IMR-90 (cell line): ENCODE measurements around the gene GGPS1. TPM values are rescaled to one million over a fixed set of nuclear protein-coding genes. Genes with fewer than 3 reads are reported as not detected.

ENCODE experiments used
- ATAC-seq: fragments of 200-7000 bp; cut with Tn5 transposase; 2 replicates; pipeline ENCODE4 v1.9.1; 2020; ENCODE audit warnings: low read depth, mild to moderate bottlenecking, moderate library complexity
- BruUV-seq: library from RNA; stranded (reverse); fragments of 400-500 nt; replicated peaks from 2 replicates; lab custom pipeline; 2021; lab: Mats Ljungman, UMichigan
- CTCF ChIA-PET: fragments of 300-600 bp; formaldehyde crosslinking; extraction: SDS; loops from one replicate; lab custom pipeline; 2021; ENCODE audit warnings: antibody characterized with exemption; lab: Yijun Ruan, JAX
- POLR2A ChIA-PET: fragments of 300-600 bp; sonication (Branson Sonifier 250); formaldehyde crosslinking; loops from one replicate; lab custom pipeline; 2022; ENCODE audit warnings: antibody characterized with exemption; ENCODE audit not compliant: unreplicated experiment; lab: Charles Lee
- DNase-seq: peaks from one replicate; pipeline ENCODE4 v3.0.0; 2013
- H2AFZ ChIP-seq: replicated peaks from 2 replicates; pipeline ENCODE3; 2013; ENCODE audit warnings: low read length, mild to moderate bottlenecking; ENCODE audit not compliant: poor library complexity
- H2AK5ac ChIP-seq: 2 replicates; pipeline ENCODE4 v1.6.1; 2013; ENCODE audit warnings: low read depth, low read length, inconsistent platforms
- H2AK9ac ChIP-seq: replicated peaks from 2 replicates; pipeline ENCODE3; 2013; ENCODE audit warnings: mild to moderate bottlenecking, low read depth, low read length, moderate library complexity; ENCODE audit not compliant: poor library complexity
- H2BK120ac ChIP-seq: 2 replicates; pipeline ENCODE4 v1.6.1; 2013; ENCODE audit warnings: low read depth, low read length, inconsistent platforms
- H2BK15ac ChIP-seq: 3 replicates; pipeline ENCODE4 v1.6.1; 2013; ENCODE audit warnings: low read depth, low read length, inconsistent platforms
- H2BK20ac ChIP-seq: 2 replicates; pipeline ENCODE4 v1.6.1; 2013; ENCODE audit warnings: low read depth, mild to moderate bottlenecking, inconsistent platforms, low read length, moderate library complexity
- H2BK5ac ChIP-seq: 2 replicates; pipeline ENCODE4 v1.6.1; 2013; ENCODE audit warnings: mild to moderate bottlenecking, low read depth, low read length, inconsistent platforms; ENCODE audit not compliant: poor library complexity, severe bottlenecking
- H3K14ac ChIP-seq: replicated peaks from 2 replicates; pipeline ENCODE4 v1.6.1; 2013; ENCODE audit warnings: low read depth, low read length, inconsistent platforms
- H3K18ac ChIP-seq: 2 replicates; pipeline ENCODE4 v1.6.1; 2013; ENCODE audit warnings: low read depth, low read length, control low read depth
- H3K23ac ChIP-seq: 2 replicates; pipeline ENCODE4 v1.6.1; 2013; ENCODE audit warnings: low read depth, low read length, inconsistent platforms
- H3K27ac ChIP-seq: 2 replicates; pipeline ENCODE4 v1.5.1; 2013; ENCODE audit warnings: mild to moderate bottlenecking, control low read depth, low read length; ENCODE audit not compliant: insufficient read depth
- H3K27me3 ChIP-seq: 2 replicates; pipeline ENCODE4 v1.6.1; 2013; ENCODE audit warnings: low read length; ENCODE audit not compliant: control insufficient read depth, insufficient read depth
- H3K36me3 ChIP-seq: 2 replicates; pipeline ENCODE4 v1.6.1; 2013; ENCODE audit warnings: low read length, mixed read lengths; ENCODE audit not compliant: control insufficient read depth, insufficient read depth
- H3K4ac ChIP-seq: 2 replicates; pipeline ENCODE4 v1.6.1; 2013; ENCODE audit warnings: low read depth, low read length, inconsistent platforms
- H3K4me1 ChIP-seq: 2 replicates; pipeline ENCODE4 v1.6.1; 2013; ENCODE audit warnings: low read length, mixed read lengths; ENCODE audit not compliant: control insufficient read depth, insufficient read depth
- H3K4me2 ChIP-seq: 2 replicates; pipeline ENCODE4 v1.6.1; 2013; ENCODE audit warnings: low read depth, mild to moderate bottlenecking, control low read depth, low read length, moderate library complexity
- H3K4me3 ChIP-seq: 2 replicates; pipeline ENCODE4 v1.5.1; 2013; ENCODE audit warnings: low read depth, mild to moderate bottlenecking, control low read depth, low read length, moderate library complexity; ENCODE audit not compliant: insufficient read depth
- H3K56ac ChIP-seq: 2 replicates; pipeline ENCODE4 v1.6.1; 2013; ENCODE audit warnings: low read length, inconsistent platforms; ENCODE audit not compliant: insufficient read depth; ENCODE audit errors: extremely low read depth
- H3K79me1 ChIP-seq, 2 experiments: 2 replicates each; pipeline ENCODE4 v1.6.1; 2013; ENCODE audit warnings: low read length in 2 of 2, inconsistent platforms in 1 of 2, low read depth in 1 of 2
- H3K9ac ChIP-seq: 2 replicates; pipeline ENCODE4 v1.6.1; 2013; ENCODE audit warnings: low read depth, low read length, control low read depth
- H3K9me1 ChIP-seq: 2 replicates; pipeline ENCODE4 v1.6.1; 2013; ENCODE audit warnings: low read length, inconsistent platforms; ENCODE audit not compliant: insufficient read depth
- H3K9me3 ChIP-seq: 2 replicates; pipeline ENCODE4 v1.6.1; 2013; ENCODE audit warnings: low read length; ENCODE audit not compliant: control insufficient read depth, insufficient read depth
- H4K20me1 ChIP-seq: 2 replicates; pipeline ENCODE4 v1.6.1; 2013; ENCODE audit warnings: low read length, inconsistent platforms; ENCODE audit not compliant: insufficient read depth
- H4K5ac ChIP-seq: 2 replicates; pipeline ENCODE4 v1.6.1; 2013; ENCODE audit warnings: mild to moderate bottlenecking, low read depth, low read length, control low read depth
- H4K8ac ChIP-seq, 2 experiments: 2 replicates each; pipeline ENCODE4 v1.6.1; 2013; ENCODE audit warnings: low read depth in 2 of 2, low read length in 2 of 2, control low read depth in 1 of 2, inconsistent platforms in 1 of 2
- H4K91ac ChIP-seq: 2 replicates; pipeline ENCODE4 v1.6.1; 2013; ENCODE audit warnings: low read depth, low read length, inconsistent platforms; ENCODE audit not compliant: insufficient read depth
- SMC3 ChIP-seq: fragments of 150-350 bp; IDR thresholded peaks from 2 replicates; pipeline ENCODE4 v1.6.1; 2016; ENCODE audit warnings: low read depth, mild to moderate bottlenecking, antibody characterized with exemption, low read length, moderate library complexity
- WGBS, 2 experiments: methylation state at CpG; one replicate each; pipeline versions ENCODE4 v1.1.5 to v1.1.7; 2013; ENCODE audit warnings: missing lambda C conversion rate in 2 of 2; ENCODE audit not compliant: insufficient read length in 1 of 2; ENCODE audit errors: extremely low coverage in 2 of 2; 5-methylcytosine and 5-hydroxymethylcytosine counted together
- dilution Hi-C: fragments of 300-500 bp; cut with HindIII; formaldehyde crosslinking; loops from one replicate; pipeline ENCODE4 v1.14.3; 2018; ENCODE audit warnings: low sequenced_read_pairs; ENCODE audit not compliant: unreplicated experiment
- in situ Hi-C: fragments of 300-500 bp; cut with MboI; formaldehyde crosslinking; loops from 3 replicates; pipeline ENCODE4 v1.14.3; 2019; ENCODE audit warnings: low sequenced_read_pairs, inconsistent platforms, mixed read lengths
- intact Hi-C: fragments of 100-400 bp; cut with micrococcal nuclease; formaldehyde crosslinking; loops from 2 replicates; pipeline ENCODE4 v1.10.0; 2022
- polyA plus RNA-seq, 3 experiments: library from polyadenylated mRNA; depleted of rRNA; stranded (reverse); fragments of >200 nt; gene quantifications; 2 replicates each; pipeline ENCODE4 v1.2.3, GENCODE V29; 2012; ENCODE audit warnings: low replicate concordance in 1 of 3
- total RNA-seq: library from RNA; depleted of rRNA; stranded (reverse); fragments of >200 nt; gene quantifications from 2 replicates; pipeline ENCODE4 v1.2.3, GENCODE V29; 2012

Gene GGPS1
- total and polyA plus RNA-seq, 2 of the 4 experiments (the other 2 are of a cell fraction), result 16.4 to 21.5 TPM

DNA sequence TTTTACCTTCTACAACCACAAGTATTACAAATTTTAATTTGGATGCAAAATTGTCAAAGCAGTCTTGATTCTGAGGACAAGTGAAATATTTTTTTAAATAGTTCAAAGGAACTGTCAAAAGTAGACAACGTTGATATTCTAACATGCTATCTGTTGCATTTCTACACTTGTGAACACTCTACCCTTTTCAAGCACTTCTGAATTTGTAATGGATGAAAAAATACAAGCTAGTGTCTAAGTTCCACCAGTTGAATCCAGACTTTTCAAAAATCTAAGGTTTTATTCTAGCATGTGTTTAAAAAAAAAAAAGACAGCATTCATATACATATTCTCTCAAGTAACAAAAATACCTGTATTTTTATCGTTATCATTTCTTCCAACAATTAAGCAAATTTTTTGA, 2.5 kb upstream of the GGPS1 start:
- Histone ChIP-seq H2BK20ac (no peak overlapping the region), H3K23ac (peak overlapping the region; percentile 59; the same call in 1 of the 2 replicates), H3K9me3 (no peaks in the 10 kb centered on the region), H3K79me1 (peaks cover 0 to 37% of the 10 kb centered on the region in 2 experiments; a peak in 3 of 4 replicates), H3K18ac (no peak overlapping the region), H2BK5ac (no peak overlapping the region), H3K14ac (no peak overlapping the region), H3K4me1 (no peaks in the 10 kb centered on the region), H4K5ac (no peak overlapping the region), H3K27me3 (no peaks in the 10 kb centered on the region), H3K4ac (no peak overlapping the region), H2AFZ (no peak overlapping the region), H3K4me3 (no peak overlapping the region), H4K20me1 (peaks cover 64% of the 10 kb centered on the region), H4K8ac (no peak overlapping the region), H3K56ac (no peak overlapping the region; the same call in 1 of the 2 replicates), H3K27ac (no peak overlapping the region), H2BK15ac (no peak overlapping the region), H3K4me2 (peak overlapping the region; percentile 70), H2AK5ac (no peak overlapping the region), H3K9ac (no peak overlapping the region), H3K36me3 (peaks cover 1% of the 10 kb centered on the region; the same call in 1 of the 2 replicates), H2BK120ac (no peak overlapping the region), H4K91ac (no peak overlapping the region), H3K9me1 (no peaks in the 10 kb centered on the region), H2AK9ac (no peak overlapping the region)
- intact Hi-C loops (no loop called here), dilution Hi-C loops (no loop called here), in situ Hi-C loops (no loop called here)
- DNase-seq, result no peak
- ChIA-PET CTCF (no interaction called here), POLR2A (interaction anchor here (0.5 to 0.6 kb wide), 3 partner anchors 11 to 137 kb away, joined by 3 to 4 read pairs (median 4); no protein-coding TSS in a partner anchor)
- TF ChIP-seq SMC3, result no peak
- TSS peak; percentile 18 for BruUV-seq
- ATAC-seq, result no peak
- no CpG with 5 or more reads among the region's 2 CpGs for WGBS, 2 experiments
